Uterus (tissue), 4 donors: Measurements from ENCODE around the gene MCTP2. TPM values are rescaled to one million over a fixed set of nuclear protein-coding genes. Genes with fewer than 3 reads are reported as not detected.

ENCODE experiments used
- DNase-seq, 2 donors: peaks; one replicate each; pipeline ENCODE4 v3.0.0-alpha.2; 2019 to 2020
- H3K27ac ChIP-seq, 2 donors: fragments of 200-600 bp; sonication (generic); 1 replicate in 1 of 2; 2 replicates in 1 of 2; pipeline ENCODE4 v1.5.1; 2016 to 2018
- H3K27me3 ChIP-seq, 2 donors: fragments of 200-600 bp; sonication (generic); one replicate each; pipeline ENCODE4 v1.5.1; 2018 to 2019; ENCODE audit warnings: control low read depth in 1 of 2
- H3K36me3 ChIP-seq, 2 donors: fragments of 200-600 bp; sonication (generic); one replicate each; pipeline ENCODE4 v1.5.1; 2019; ENCODE audit warnings: control low read depth in 1 of 2
- H3K4me1 ChIP-seq, 2 donors: fragments of 200-600 bp; sonication (generic); one replicate each; pipeline ENCODE4 v1.5.1; 2018 to 2019; ENCODE audit warnings: control low read depth in 1 of 2
- H3K4me3 ChIP-seq, 2 donors: fragments of 200-600 bp; sonication (generic); 1 replicate in 1 of 2; 2 replicates in 1 of 2; pipeline ENCODE4 v1.5.1; 2018 to 2019; ENCODE audit warnings: mild to moderate bottlenecking in 1 of 2
- H3K9me3 ChIP-seq, 2 donors: fragments of 200-600 bp; sonication (generic); one replicate each; pipeline ENCODE4 v1.5.1; 2019; ENCODE audit warnings: control low read depth in 1 of 2
- CTCF ChIP-seq, 4 experiments: fragments of 200-600 bp in 2 of 4; fragments of 450-650 bp in 2 of 4; sonication (generic) in 2 of 4; IDR thresholded peaks; one replicate each; pipeline ENCODE4 v1.5.1; 2016 to 2019; ENCODE audit warnings: antibody characterized with exemption in 4 of 4, mild to moderate bottlenecking in 2 of 4, moderate library complexity in 1 of 4
- POLR2A ChIP-seq, 2 donors: fragments of 450-650 bp; IDR thresholded peaks; one replicate each; pipeline ENCODE4 v1.6.1; 2016; ENCODE audit warnings: antibody characterized with exemption in 2 of 2, mild to moderate bottlenecking in 1 of 2, moderate library complexity in 1 of 2
- intact Hi-C: fragments of 100-400 bp; cut with DNase I; formaldehyde crosslinking; loops from one replicate; pipeline ENCODE4 v1.15.1; 2023; ENCODE audit warnings: low total_unique reads
- total RNA-seq, 4 donors: library from RNA; depleted of rRNA in 3 of 4; stranded (reverse); fragments of >200 nt in 3 of 4; gene quantifications; one replicate each; pipeline versions ENCODE4 v1.1.0 to v1.2.4, GENCODE V29; 2014 to 2023
- donor health status: DM: yes; HTN: yes; CAD: no.

MCTP2 gene
- total RNA-seq, 4 donors from 2014 or later = 3.3 to 98.9 (median 11.7) TPM

DNA sequence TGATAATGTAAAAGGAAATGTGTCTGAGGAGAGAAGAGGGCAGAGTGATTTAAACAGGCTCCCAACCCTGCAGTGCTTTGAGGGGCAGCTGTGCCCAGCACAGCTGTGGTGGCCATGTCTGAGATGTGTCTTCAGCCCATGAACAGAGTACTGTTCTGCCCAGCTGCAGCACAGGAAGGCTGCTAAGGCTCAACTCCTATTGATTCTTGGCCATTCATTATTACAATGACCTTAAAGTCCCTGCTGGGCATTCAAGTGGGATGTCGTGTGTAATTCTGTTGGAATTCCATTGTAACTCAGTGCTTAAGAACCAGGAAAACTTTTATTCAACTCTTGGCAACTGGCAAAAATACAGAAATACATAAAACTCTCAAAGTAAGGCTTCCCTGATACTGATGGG lies 229.3 kb downstream of the MCTP2 start:
- intact Hi-C loops = no loop called here
- no peak for DNase-seq

DNA sequence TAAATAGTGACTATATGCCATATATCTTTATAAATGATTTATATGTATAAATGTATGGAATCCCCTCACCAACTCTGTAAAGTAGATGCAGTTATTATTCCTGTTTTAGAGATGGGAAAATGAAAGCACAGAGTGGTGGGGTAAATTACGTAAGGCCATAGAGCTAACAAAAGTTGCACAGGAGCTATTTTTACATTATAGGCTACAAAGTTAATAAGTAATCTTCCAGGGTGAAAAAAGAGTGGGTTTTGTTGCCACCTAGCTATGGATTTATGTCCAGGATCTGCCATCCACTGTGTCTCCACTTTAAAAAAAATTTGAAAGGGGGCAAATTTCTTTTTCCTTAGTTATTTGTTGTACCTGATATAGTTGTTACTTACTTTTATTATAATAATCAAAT lies 235.7 kb downstream of the MCTP2 start:
- no peaks in the 10 kb centered on the region for H3K27me3 ChIP-seq
- intact Hi-C loops = no loop called here
- H3K9me3 ChIP-seq = no peaks in the 10 kb centered on the region
- H3K27ac ChIP-seq = no peak overlapping the region
- H3K36me3 ChIP-seq = no peaks in the 10 kb centered on the region
- no peak for TF ChIP-seq CTCF (IDR thresholded peaks at IDR 0.05)
- no peak for TF ChIP-seq POLR2A (IDR thresholded peaks at IDR 0.05)
- no peak overlapping the region for H3K4me3 ChIP-seq
- no peaks in the 10 kb centered on the region for H3K4me1 ChIP-seq
- no peak for DNase-seq

More for the DNA sequence above, 229.3 kb downstream of the MCTP2 start:
- Histone ChIP-seq H3K4me3 (no peak overlapping the region), H3K4me1 (no peaks in the 10 kb centered on the region), H3K27ac (no peak overlapping the region), H3K27me3 (no peaks in the 10 kb centered on the region), H3K36me3 (no peaks in the 10 kb centered on the region), H3K9me3 (no peaks in the 10 kb centered on the region)
- no peak for TF ChIP-seq POLR2A (IDR thresholded peaks at IDR 0.05)
- TF ChIP-seq CTCF (IDR thresholded peaks at IDR 0.05) = no peak

- no peak for TF ChIP-seq CTCF (IDR thresholded peaks at IDR 0.05)
- TF ChIP-seq POLR2A (IDR thresholded peaks at IDR 0.05) = no peak
- Histone ChIP-seq H3K4me1 (no peaks in the 10 kb centered on the region), H3K36me3 (no peaks in the 10 kb centered on the region), H3K4me3 (no peak overlapping the region), H3K9me3 (no peaks in the 10 kb centered on the region), H3K27me3 (no peaks in the 10 kb centered on the region), H3K27ac (no peak overlapping the region)
- intact Hi-C loops = no loop called here
- DNase-seq = no peak
These were observed 239.1 kb downstream of the MCTP2 start for GRCh38 chr15:94470492-94470891.

GRCh38 chr15:94476686-94477085 lies 245.3 kb downstream of the MCTP2 start:
- Histone ChIP-seq H3K9me3 (no peaks in the 10 kb centered on the region), H3K36me3 (no peaks in the 10 kb centered on the region), H3K27me3 (no peaks in the 10 kb centered on the region), H3K27ac (no peak overlapping the region), H3K4me1 (no peaks in the 10 kb centered on the region), H3K4me3 (no peak overlapping the region)
- DNase-seq = no peak
- intact Hi-C loops = no loop called here
- TF ChIP-seq POLR2A (IDR thresholded peaks at IDR 0.05) = no peak
- TF ChIP-seq CTCF (IDR thresholded peaks at IDR 0.05) = no peak

DNA sequence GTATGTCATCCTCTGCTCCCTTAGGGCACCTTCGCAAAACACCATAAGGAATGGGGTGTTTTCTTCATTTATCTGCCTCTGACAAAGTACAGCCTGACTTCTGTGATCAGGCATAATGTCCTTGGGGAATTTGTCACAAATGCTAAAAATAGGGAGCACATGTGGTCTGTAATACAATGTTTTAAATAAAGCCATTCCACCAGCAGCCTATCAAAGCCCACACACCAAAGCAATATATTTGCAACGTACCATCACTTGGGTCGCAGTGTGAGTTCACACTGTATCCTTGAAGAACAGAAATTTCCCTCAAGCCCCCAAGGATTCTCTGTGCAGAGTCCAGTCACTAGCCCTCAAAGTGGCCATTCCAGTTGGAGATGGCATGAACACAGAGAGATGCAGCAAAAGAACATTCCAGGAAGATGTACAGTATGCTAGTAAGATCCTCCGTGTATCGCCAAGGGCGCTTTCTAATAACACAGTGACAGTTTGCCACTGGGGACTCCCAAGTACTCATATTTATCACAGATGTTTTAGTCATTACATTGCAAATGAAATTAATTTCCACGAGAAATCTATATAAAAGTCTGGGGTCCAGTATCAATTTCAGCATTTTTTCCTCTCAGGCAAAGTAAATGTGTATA lies 246.7 kb downstream of the MCTP2 start:
- Histone ChIP-seq H3K4me3 (no peak overlapping the region), H3K27ac (no peak overlapping the region), H3K4me1 (no peaks in the 10 kb centered on the region), H3K9me3 (no peaks in the 10 kb centered on the region), H3K36me3 (no peaks in the 10 kb centered on the region), H3K27me3 (no peaks in the 10 kb centered on the region)
- DNase-seq = no peak
- intact Hi-C loops = no loop called here
- TF ChIP-seq POLR2A (IDR thresholded peaks at IDR 0.05) = no peak
- no peak for TF ChIP-seq CTCF (IDR thresholded peaks at IDR 0.05)
